NCI-H2196 (cell line): Measurements from ENCODE around the gene GRAMD1A.
"Not testable (repeated sequence)": the region's sequence is repeated elsewhere in the genome, so short reads cannot be mapped to it uniquely, and the experiment has no call there.

ENCODE experiments used
- DNase-seq: peaks from one replicate; lab custom pipeline; 2025; ENCODE audit not compliant: unreplicated experiment; lab: John Stamatoyannopoulos, UW

GRAMD1A gene

GRCh38 chr19:35000647-35001501 is 751 bp downstream of the GRAMD1A start:
- DNase-seq: peak; percentile 16

GRCh38 chr19:35002037-35002535 is 2.0 kb downstream of the GRAMD1A start:
- no peak for DNase-seq

- DNase-seq: no peak
Measured at GRCh38 chr19:35004517-35005255, 4.6 kb downstream of the GRAMD1A start.

GRCh38 chr19:35005256-35005977 is 5.3 kb downstream of the GRAMD1A start:
- DNase-seq: no peak

- DNase-seq: not testable (repeated sequence)
Measured at GRCh38 chr19:35006007-35006341, 5.9 kb downstream of the GRAMD1A start.

- no peak for DNase-seq
Measured at GRCh38 chr19:35006342-35006998, 6.3 kb downstream of the GRAMD1A start.

GRCh38 chr19:35006999-35007365 is 6.9 kb downstream of the GRAMD1A start:
- DNase-seq: no peak

- DNase-seq: not testable (repeated sequence)
Measured at GRCh38 chr19:35007427-35007826, 7.3 kb downstream of the GRAMD1A start.

GRCh38 chr19:35008891-35009341 is 8.8 kb downstream of the GRAMD1A start:
- DNase-seq: no peak

GRCh38 chr19:35009424-35010415 is 9.6 kb downstream of the GRAMD1A start:
- no peak for DNase-seq

- DNase-seq: no peak
Measured at GRCh38 chr19:35011091-35011689, 11.1 kb downstream of the GRAMD1A start.

GRCh38 chr19:35011737-35012682 is 11.9 kb downstream of the GRAMD1A start:
- no peak for DNase-seq

- DNase-seq: peak; percentile 70
Measured at GRCh38 chr19:35013041-35013819, 13.1 kb downstream of the GRAMD1A start.

GRCh38 chr19:35013820-35014754 is 14.0 kb downstream of the GRAMD1A start:
- DNase-seq: no peak

- not testable (repeated sequence) for DNase-seq
Measured at GRCh38 chr19:35014774-35015173, 14.7 kb downstream of the GRAMD1A start.

- DNase-seq: no peak
Measured at GRCh38 chr19:35015270-35015953, 15.3 kb downstream of the GRAMD1A start.
